Calu3 (cell line): ENCODE data around the gene SRGN. TPM values are rescaled to one million over a fixed set of nuclear protein-coding genes. Genes with fewer than 3 reads are reported as not detected.
A peak's percentile ranks its signal among the peaks of the same experiment; 100 is the strongest.

ENCODE experiments used
- BruUV-seq: library from RNA; stranded (reverse); fragments of 400-500 nt; replicated peaks from 2 replicates; lab custom pipeline; 2021; lab: Mats Ljungman, UMichigan
- CTCF ChIA-PET: fragments of 300-600 bp; sonication (Branson Sonifier 250); formaldehyde crosslinking; loops from one replicate; lab custom pipeline; 2022; ENCODE audit warnings: antibody characterized with exemption; lab: Charles Lee
- DNase-seq: peaks from one replicate; pipeline ENCODE4 v3.0.0; 2022
- H3K27ac Mint-ChIP-seq: one replicate; pipeline ENCODE4 v1.8.0; 2022; ENCODE audit warnings: mixed read lengths; ENCODE audit not compliant: unreplicated experiment
- H3K27me3 Mint-ChIP-seq: one replicate; pipeline ENCODE4 v1.8.0; 2022; ENCODE audit warnings: mixed read lengths; ENCODE audit not compliant: unreplicated experiment
- H3K36me3 Mint-ChIP-seq: one replicate; pipeline ENCODE4 v1.8.0; 2022; ENCODE audit warnings: mild to moderate bottlenecking, moderate library complexity, mixed read lengths; ENCODE audit not compliant: insufficient read depth, unreplicated experiment
- H3K4me1 Mint-ChIP-seq: one replicate; pipeline ENCODE4 v1.8.0; 2022; ENCODE audit warnings: mild to moderate bottlenecking, low read depth, mixed read lengths; ENCODE audit not compliant: unreplicated experiment
- H3K4me3 Mint-ChIP-seq: one replicate; pipeline ENCODE4 v1.8.0; 2022; ENCODE audit warnings: mild to moderate bottlenecking, low read depth, moderate library complexity, mixed read lengths; ENCODE audit not compliant: unreplicated experiment
- H3K9me3 Mint-ChIP-seq: one replicate; pipeline ENCODE4 v1.8.0; 2022; ENCODE audit warnings: low read depth, mixed read lengths; ENCODE audit not compliant: unreplicated experiment
- CTCF ChIP-seq: fragments of 200-600 bp; IDR thresholded peaks from one replicate; pipeline ENCODE4 v1.8.0; 2022; ENCODE audit warnings: antibody characterized with exemption; ENCODE audit not compliant: unreplicated experiment
- intact Hi-C: fragments of 100-400 bp; cut with micrococcal nuclease; formaldehyde crosslinking; loops from one replicate; pipeline ENCODE4 v1.10.0; 2022; ENCODE audit not compliant: unreplicated experiment
- total RNA-seq: library from RNA; stranded (reverse); gene quantifications from 2 replicates; pipeline ENCODE4 v1.2.3, GENCODE V29; 2022

Gene SRGN
- total RNA-seq, 1 experiment from 2014 or later: not detected

- Mint-ChIP-seq H3K27me3 (peaks cover under 1% of the 10 kb centered on the region), H3K4me3 (no peak overlapping the region), H3K36me3 (peaks cover 13% of the 10 kb centered on the region), H3K27ac (no peak overlapping the region), H3K4me1 (peaks cover 36% of the 10 kb centered on the region), H3K9me3 (no peaks in the 10 kb centered on the region)
- no peak for TF ChIP-seq CTCF
- intact Hi-C loops: no loop called here
- CTCF ChIA-PET: no interaction called here
- no TSS peak for BruUV-seq
- DNase-seq: no peak
These were observed 30.5 kb upstream of the SRGN start for GRCh38 chr10:69057261-69057950.

- intact Hi-C loops: no loop called here
- BruUV-seq: no TSS peak
- H3K27me3 Mint-ChIP-seq: no peaks in the 10 kb centered on the region
- CTCF ChIA-PET: no interaction called here
- no peak for DNase-seq
- no peaks in the 10 kb centered on the region for H3K9me3 Mint-ChIP-seq
- peaks cover 13% of the 10 kb centered on the region for H3K36me3 Mint-ChIP-seq
- H3K4me3 Mint-ChIP-seq: no peak overlapping the region
- TF ChIP-seq CTCF: no peak
- peaks cover 38% of the 10 kb centered on the region for H3K4me1 Mint-ChIP-seq
- H3K27ac Mint-ChIP-seq: no peak overlapping the region
These were observed 30.0 kb upstream of the SRGN start for GRCh38 chr10:69057951-69058297.

GRCh38 chr10:69060127-69060798 lies 27.6 kb upstream of the SRGN start:
- CTCF ChIA-PET: interaction anchor here (0.7 to 0.8 kb wide), 2 partner anchors 10 to 696 kb away, joined by 3 to 5 read pairs; no protein-coding TSS in a partner anchor
- H3K9me3 Mint-ChIP-seq: no peaks in the 10 kb centered on the region
- peaks cover 38% of the 10 kb centered on the region for H3K4me1 Mint-ChIP-seq
- no peaks in the 10 kb centered on the region for H3K27me3 Mint-ChIP-seq
- no TSS peak for BruUV-seq
- intact Hi-C loops: no loop called here
- no peak overlapping the region for H3K4me3 Mint-ChIP-seq
- DNase-seq: no peak
- TF ChIP-seq CTCF: no peak
- H3K36me3 Mint-ChIP-seq: peaks cover 13% of the 10 kb centered on the region
- H3K27ac Mint-ChIP-seq: no peak overlapping the region

GRCh38 chr10:69061305-69062161 lies 26.4 kb upstream of the SRGN start:
- Mint-ChIP-seq H3K4me3 (peak overlapping the region; percentile 68), H3K27ac (peak overlapping the region; percentile 90), H3K27me3 (no peaks in the 10 kb centered on the region), H3K36me3 (peaks cover 13% of the 10 kb centered on the region), H3K9me3 (no peaks in the 10 kb centered on the region), H3K4me1 (peaks cover 41% of the 10 kb centered on the region)
- DNase-seq: peak; percentile 66
- CTCF ChIA-PET: interaction anchor here (0.8 to 1.5 kb wide), 2 partner anchors 11 to 20 kb away, joined by 3 to 5 read pairs; no protein-coding TSS in a partner anchor
- intact Hi-C loops: loop anchor here (2.0 kb wide), 1 partner anchor 31 kb away; no protein-coding TSS in a partner anchor
- TSS peak; percentile 98 for BruUV-seq
- TF ChIP-seq CTCF: no peak
